Inflammatory macrophage (primary cell): ENCODE data around the gene LMX1B.
"Not testable (repeated sequence)": the region's sequence is repeated elsewhere in the genome, so short reads cannot be mapped to it uniquely, and the experiment has no call there.

Source experiments
- DNase-seq, 2 donors: peaks; one replicate each; pipeline ENCODE4 v3.0.0-alpha.2; 2020 to 2022

Gene LMX1B

GRCh38 chr9:126720036-126720435 is 106.3 kb downstream of the LMX1B start:
- no peak for DNase-seq

- DNase-seq, result peak; percentile 12 to 33
These were observed 107.2 kb downstream of the LMX1B start for GRCh38 chr9:126720661-126721563.

- DNase-seq, result no peak
These were observed 107.8 kb downstream of the LMX1B start for GRCh38 chr9:126721564-126721981.

DNA sequence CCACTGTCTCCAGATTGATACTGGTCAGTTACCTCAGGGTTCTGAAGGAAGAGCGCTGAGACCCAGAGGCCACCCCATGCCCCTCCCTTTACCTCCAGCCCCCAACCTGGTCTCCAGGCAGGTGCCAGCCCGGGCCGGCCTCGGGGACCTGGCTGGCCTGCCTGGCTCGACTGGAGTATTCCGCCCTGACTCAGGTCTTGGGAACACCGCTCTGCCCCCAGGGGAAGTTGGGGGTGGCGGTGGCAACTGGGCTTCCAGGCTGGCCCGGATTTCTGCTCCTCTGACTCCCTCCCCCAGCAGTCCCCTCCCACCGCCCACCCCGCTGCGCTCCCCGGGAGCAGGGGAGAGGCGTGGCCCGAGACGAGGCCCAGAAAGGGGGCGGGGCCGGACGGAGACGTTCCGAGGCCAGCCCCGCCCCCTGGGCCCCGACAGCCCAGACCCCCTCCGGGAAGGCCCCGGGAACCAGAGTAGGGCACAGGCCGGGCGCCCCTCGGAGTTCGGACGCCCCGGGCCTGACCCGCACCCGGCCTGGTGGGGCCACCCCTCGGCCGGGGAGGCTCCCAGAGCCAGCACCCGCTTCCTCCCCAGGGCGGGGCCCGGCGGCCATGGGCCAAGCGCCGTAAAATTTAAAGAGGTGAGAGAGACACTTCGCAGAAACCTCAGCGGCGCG is 108.7 kb downstream of the LMX1B start:
- DNase-seq, result peak; percentile 88 to 91

DNA sequence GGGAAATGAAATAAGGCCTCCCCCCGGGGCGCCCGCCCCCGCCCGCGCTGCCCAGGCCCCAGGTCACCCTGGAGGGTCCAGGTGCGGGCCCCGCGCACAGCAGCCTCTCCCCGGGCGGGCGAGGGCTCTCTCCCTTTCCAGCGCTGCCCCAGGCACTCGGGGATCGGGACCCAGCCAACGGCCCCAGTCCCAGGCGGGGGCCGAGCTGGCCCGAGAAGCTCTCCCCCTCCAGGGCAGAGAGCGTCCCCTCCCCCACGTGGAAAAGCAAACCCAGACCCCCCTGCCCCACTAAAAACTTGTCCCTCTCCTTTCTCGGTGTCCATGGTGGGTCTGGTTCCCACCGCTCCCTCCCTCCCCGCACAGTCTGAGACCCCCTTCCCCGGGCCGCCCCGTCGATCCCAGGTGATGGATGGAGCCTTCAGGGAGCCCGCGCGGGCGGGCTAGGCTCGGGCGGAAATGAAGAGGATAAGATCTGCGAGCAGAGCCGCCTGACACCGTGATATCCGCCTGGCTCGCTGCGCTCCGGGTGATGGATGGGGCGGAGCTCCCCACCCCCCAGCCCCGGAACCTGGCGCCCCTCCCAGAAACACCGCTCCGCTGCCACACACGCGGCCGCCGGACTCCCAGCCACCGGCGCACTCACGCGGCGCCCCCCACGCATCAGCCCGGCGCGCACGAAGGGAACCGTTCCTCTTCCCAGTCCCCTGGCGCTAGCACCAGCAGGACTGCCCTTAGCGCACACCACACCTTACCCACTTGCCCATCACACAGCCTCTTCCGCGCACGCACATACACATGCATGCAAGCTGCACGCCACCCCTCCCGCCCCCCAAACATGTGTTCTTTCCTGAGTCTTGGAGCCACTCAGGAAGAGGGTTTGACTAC is 109.4 kb downstream of the LMX1B start:
- DNase-seq, result peak; percentile 23 to 61

DNA sequence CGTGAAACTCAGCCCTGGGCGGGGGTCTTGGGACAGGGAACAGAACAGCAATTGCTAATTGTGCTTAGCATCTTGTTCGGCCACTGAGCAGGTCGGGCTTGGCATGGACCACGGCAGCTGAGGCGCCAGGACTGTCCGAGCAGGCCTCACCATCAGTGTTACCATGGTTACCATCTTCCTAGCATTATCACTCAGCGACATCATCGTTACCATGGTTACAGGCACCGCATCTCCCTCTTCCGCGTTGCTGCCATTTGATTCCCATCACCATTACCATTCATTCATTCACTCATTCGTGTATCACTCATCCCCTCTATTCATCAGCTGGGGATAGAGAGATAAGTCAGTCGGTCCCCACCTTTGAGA is 110.1 kb downstream of the LMX1B start:
- DNase-seq, result no peak

DNA sequence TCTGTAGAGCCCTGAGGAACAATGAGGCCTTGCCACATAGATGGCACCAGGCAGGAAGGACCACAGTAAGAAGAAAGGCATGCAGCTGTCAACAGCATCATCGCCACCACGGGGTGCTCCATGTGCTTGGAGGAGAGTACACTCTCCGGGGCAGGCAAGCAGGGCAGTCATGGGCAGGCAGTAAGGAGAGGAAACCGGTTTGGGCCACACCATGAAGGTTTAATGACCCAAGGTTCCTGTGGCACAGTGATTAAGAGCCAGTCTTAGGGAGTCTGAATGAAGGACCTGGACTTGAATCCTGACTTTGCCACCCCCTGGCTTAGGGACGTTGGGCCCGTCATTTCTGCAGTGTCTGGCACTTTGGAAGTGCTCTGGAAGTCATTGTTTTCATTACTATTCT is 110.5 kb downstream of the LMX1B start:
- no peak for DNase-seq

DNA sequence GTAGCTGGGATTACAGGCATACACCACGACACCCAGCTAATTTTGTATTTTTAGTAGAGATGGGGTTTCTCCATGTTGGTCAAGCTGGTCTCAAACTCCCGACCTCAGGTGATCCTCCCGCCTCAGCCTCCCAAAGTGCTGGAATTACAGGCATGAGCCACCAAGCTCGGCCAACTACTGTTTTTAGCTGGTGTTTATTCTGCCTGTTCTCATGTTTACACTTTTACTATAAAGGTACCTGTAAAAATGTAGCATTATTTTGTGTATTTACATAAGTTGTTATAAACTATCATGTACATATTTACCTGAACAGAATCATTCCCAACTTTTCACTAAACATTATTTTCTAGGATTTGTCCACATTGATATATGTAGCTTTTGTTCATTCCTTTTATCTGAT is 111.8 kb downstream of the LMX1B start:
- DNase-seq, result not testable (repeated sequence)

DNA sequence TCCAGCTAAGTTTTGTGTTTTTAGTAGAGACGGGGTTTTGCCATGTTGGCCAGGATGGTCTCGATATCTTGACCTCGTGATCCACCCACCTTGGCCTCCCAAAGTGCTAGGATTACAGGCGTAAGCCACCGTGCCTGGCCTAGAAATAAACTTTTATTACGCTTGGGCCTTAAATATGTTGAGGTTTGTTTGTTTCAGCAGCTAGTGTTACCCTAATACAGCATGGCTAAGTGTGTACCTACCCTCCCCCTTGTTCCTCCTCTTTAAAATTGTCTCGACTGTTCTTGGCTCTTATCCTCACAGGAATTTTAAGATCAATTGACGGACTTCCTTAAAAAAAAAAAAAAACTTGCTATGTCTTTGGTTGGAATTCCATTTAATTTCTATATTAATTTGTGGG is 114.5 kb downstream of the LMX1B start:
- DNase-seq, result not testable (repeated sequence)

DNA sequence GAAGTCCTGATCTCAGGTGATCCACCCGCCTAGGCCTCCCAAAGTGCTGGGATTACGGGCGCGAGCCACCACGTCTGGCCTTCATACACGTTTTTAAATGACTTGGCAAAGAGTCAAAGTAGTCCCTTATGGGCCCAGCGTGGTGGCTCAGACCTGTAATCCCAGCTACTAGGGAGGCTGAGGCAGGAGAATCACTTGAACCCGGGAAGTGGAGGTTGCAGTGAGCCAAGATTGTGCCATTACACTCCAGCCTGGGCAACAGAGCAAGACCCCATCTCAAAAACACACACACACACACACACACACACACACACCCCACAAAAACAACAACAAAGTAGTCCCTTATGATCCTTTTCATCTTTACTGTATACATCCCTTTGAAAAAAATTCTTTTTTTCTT is 116.9 kb downstream of the LMX1B start:
- DNase-seq, result not testable (repeated sequence)

DNA sequence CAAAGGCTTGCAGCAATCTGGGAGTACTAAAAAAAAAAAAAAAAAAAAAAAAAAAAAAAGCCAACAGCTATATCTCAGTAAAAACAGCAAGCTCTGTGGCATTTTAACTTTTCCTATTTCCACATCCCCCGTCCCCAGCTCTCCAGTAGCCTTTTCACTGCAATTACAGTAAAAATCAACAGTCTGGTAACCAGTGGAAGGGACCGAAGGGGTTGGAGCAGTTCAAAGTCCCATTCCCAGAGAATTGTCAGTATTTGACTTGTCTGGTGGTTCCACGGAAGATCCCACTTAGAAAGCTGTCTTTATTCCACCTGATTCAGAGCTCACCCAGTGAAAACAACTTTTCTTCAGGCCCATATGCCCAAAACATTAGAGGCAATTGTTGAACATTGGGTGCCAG is 119.3 kb downstream of the LMX1B start:
- no peak for DNase-seq

DNA sequence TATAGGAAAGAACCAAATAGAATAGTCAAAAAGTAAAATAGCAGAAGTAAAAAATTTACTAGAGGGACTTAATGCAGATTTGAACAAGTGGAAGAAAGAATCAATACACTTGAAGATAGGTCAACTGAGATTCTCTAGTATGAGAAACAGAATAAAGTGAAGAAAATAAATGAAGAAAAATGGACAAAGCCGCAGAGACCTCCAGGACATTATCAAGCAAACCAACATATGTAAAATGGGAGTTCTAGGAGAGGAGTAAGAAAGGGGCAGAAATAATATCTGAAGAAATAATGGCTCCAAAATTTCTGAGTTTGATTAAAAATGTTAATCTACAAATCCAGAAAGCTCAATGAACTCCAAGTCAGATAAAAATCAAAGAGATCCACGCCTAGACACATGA is 121.1 kb downstream of the LMX1B start:
- DNase-seq, result no peak

- no peak for DNase-seq
These were observed 121.8 kb downstream of the LMX1B start for GRCh38 chr9:126735482-126735881.

- no peak for DNase-seq
These were observed 124.8 kb downstream of the LMX1B start for GRCh38 chr9:126738553-126738952.

DNA sequence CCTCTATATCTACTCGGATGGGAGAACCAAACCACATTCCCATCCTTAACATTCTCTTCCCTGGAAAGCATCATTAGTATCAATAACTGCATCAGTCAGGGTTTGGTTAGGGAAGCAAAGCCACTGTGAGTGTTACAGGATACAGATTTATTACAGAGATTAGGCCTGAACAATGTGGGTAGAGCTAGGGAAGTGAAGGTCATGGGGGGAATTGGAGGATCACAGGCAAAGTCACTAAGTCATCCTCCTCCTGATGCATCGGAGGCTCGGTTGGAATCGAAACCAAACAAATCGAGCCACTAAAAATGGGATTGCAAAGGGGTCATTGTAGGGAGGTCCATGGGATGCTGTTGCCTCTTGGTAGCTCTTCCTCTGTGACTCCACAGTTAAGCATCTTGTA is 129.3 kb downstream of the LMX1B start:
- no peak for DNase-seq

- DNase-seq, result no peak
These were observed 132.1 kb downstream of the LMX1B start for GRCh38 chr9:126745574-126746411.
